Panc1 (cell line): Measurements from ENCODE around the gene RAB26.

ENCODE experiments used
- CTCF ChIP-seq: fragments of 450-650 bp; IDR thresholded peaks from 2 replicates; pipeline ENCODE4 v1.5.1; 2017; ENCODE audit warnings: mild to moderate bottlenecking
- POLR2AphosphoS5 ChIP-seq: IDR thresholded peaks from 2 replicates; pipeline ENCODE4 v1.6.1; 2012; ENCODE audit warnings: mild to moderate bottlenecking, low read depth, low read length, moderate library complexity

GRCh38 chr16:2163211-2163881, 14.9 kb downstream of the RAB26 start:
- TF ChIP-seq CTCF, result no peak
- no peak for TF ChIP-seq POLR2AphosphoS5
